ENCODE results near the gene DNAJB6. TPM values are rescaled to one million over a fixed set of nuclear protein-coding genes. Genes with fewer than 3 reads are reported as not detected.
A peak's percentile ranks its signal among the peaks of the same experiment; 100 is the strongest.

DNAJB6 gene
- total RNA-seq, 3 donors from 2014 or later (not counting 1 experiment from before 2014, with no cell fraction given) = 309 to 343 (median 340) TPM

GRCh38 chr7:157431951-157432540, 95.2 kb downstream of the DNAJB6 start:
- no peak for TF ChIP-seq CTCF (IDR thresholded peaks at IDR 0.05)

GRCh38 chr7:157432541-157432956, 95.7 kb downstream of the DNAJB6 start:
- Mint-ChIP-seq H3K4me1 (peaks cover 10 to 17% of the 10 kb centered on the region in 2 donors), H3K9me3 (no peaks in the 10 kb centered on the region), H3K36me3 (no peaks in the 10 kb centered on the region), H3K27me3 (ENCODE audit: low read depth in 2 of 2) (no peaks in the 10 kb centered on the region), H3K4me3 (peak overlapping the region; percentile 68), H3K27ac (no peak overlapping the region)
- WGBS (ENCODE audit: insufficient coverage) = 31% methylated on average over 17 of the region's 17 CpGs
- no peaks in the 10 kb centered on the region for H3K9me3 ChIP-seq (ENCODE audit: control insufficient read depth, insufficient read depth, low read length)
- no peak for TF ChIP-seq CTCF (IDR thresholded peaks at IDR 0.05)
- DNase-seq (no peak), ATAC-seq (peak in 2 of 3 donors; percentile 15 to 31)
- H3K4me1 ChIP-seq (ENCODE audit: control insufficient read depth, insufficient read depth, low read length) = peaks cover 11% of the 10 kb centered on the region
- no peaks in the 10 kb centered on the region for H3K27me3 ChIP-seq (ENCODE audit: control insufficient read depth, insufficient read depth, low read length)
- H3K4me3 ChIP-seq (ENCODE audit: low read length) = no peak overlapping the region
- no peak overlapping the region for H3K27ac ChIP-seq (ENCODE audit: low read length)
- intact Hi-C loops (cut with micrococcal nuclease) = no loop called here
- no peaks in the 10 kb centered on the region for H3K36me3 ChIP-seq (ENCODE audit: control insufficient read depth, insufficient read depth, low read length)

More at GRCh38 chr7:157431951-157432540, 95.2 kb downstream of the DNAJB6 start:
- no peaks in the 10 kb centered on the region for H3K36me3 Mint-ChIP-seq
- Histone ChIP-seq H3K4me1 (ENCODE audit: control insufficient read depth, insufficient read depth, low read length) (peaks cover 11% of the 10 kb centered on the region), H3K27ac (ENCODE audit: low read length) (no peak overlapping the region), H3K9me3 (ENCODE audit: control insufficient read depth, insufficient read depth, low read length) (no peaks in the 10 kb centered on the region), H3K36me3 (ENCODE audit: control insufficient read depth, insufficient read depth, low read length) (no peaks in the 10 kb centered on the region), H3K4me3 (ENCODE audit: low read length) (no peak overlapping the region), H3K27me3 (ENCODE audit: control insufficient read depth, insufficient read depth, low read length) (no peaks in the 10 kb centered on the region)
- no peak overlapping the region for H3K27ac Mint-ChIP-seq
- H3K4me3 Mint-ChIP-seq = peak overlapping the region; percentile 68
- no peaks in the 10 kb centered on the region for H3K27me3 Mint-ChIP-seq (ENCODE audit: low read depth in 2 of 2)
- 90% methylated on average over 22 of the region's 22 CpGs for WGBS (ENCODE audit: insufficient coverage)
- intact Hi-C loops (cut with micrococcal nuclease) = no loop called here
- peaks cover 10 to 17% of the 10 kb centered on the region in 2 donors for H3K4me1 Mint-ChIP-seq
- DNase-seq (no peak), ATAC-seq (no peak)
- H3K9me3 Mint-ChIP-seq = no peaks in the 10 kb centered on the region

GRCh38 chr7:157432957-157433576, 96.3 kb downstream of the DNAJB6 start:
- TF ChIP-seq CTCF (IDR thresholded peaks at IDR 0.05) = peak; percentile 69
- no peaks in the 10 kb centered on the region for H3K27me3 ChIP-seq (ENCODE audit: control insufficient read depth, insufficient read depth, low read length)
- no peaks in the 10 kb centered on the region for H3K36me3 ChIP-seq (ENCODE audit: control insufficient read depth, insufficient read depth, low read length)
- no peaks in the 10 kb centered on the region for H3K9me3 ChIP-seq (ENCODE audit: control insufficient read depth, insufficient read depth, low read length)
- H3K4me1 ChIP-seq (ENCODE audit: control insufficient read depth, insufficient read depth, low read length) = peaks cover 11% of the 10 kb centered on the region
- DNase-seq (peak; percentile 43 to 77), ATAC-seq (peak; percentile 65 to 85 (median 76))
- WGBS (ENCODE audit: insufficient coverage) = 31% methylated on average over 18 of the region's 18 CpGs
- Mint-ChIP-seq H3K27ac (no peak overlapping the region), H3K4me3 (peak overlapping the region; percentile 68), H3K4me1 (peaks cover 10 to 17% of the 10 kb centered on the region in 2 donors), H3K9me3 (no peaks in the 10 kb centered on the region), H3K27me3 (ENCODE audit: low read depth in 2 of 2) (no peaks in the 10 kb centered on the region), H3K36me3 (no peaks in the 10 kb centered on the region)
- no peak overlapping the region for H3K4me3 ChIP-seq (ENCODE audit: low read length)
- intact Hi-C loops (cut with micrococcal nuclease) = no loop called here
- H3K27ac ChIP-seq (ENCODE audit: low read length) = no peak overlapping the region
